WI38 (cell line): ENCODE measurements around the gene NIBAN1.

Experiments used
- H3K4me3 ChIP-seq: 2 replicates; pipeline ENCODE4 v1.5.1; 2011; ENCODE audit warnings: low read depth, mild to moderate bottlenecking, control low read depth, low read length
- TF ChIP-seq, protein P1 (sequence below): IDR thresholded peaks from 2 replicates; pipeline ENCODE4 v1.5.1; 2012; ENCODE audit warnings: low read depth, mild to moderate bottlenecking, control low read depth, low read length

Gene NIBAN1

GRCh38 chr1:184943998-184944397 is 30.3 kb downstream of the NIBAN1 start:
- no peak overlapping the region for H3K4me3 ChIP-seq
- TF ChIP-seq, protein P1, sequence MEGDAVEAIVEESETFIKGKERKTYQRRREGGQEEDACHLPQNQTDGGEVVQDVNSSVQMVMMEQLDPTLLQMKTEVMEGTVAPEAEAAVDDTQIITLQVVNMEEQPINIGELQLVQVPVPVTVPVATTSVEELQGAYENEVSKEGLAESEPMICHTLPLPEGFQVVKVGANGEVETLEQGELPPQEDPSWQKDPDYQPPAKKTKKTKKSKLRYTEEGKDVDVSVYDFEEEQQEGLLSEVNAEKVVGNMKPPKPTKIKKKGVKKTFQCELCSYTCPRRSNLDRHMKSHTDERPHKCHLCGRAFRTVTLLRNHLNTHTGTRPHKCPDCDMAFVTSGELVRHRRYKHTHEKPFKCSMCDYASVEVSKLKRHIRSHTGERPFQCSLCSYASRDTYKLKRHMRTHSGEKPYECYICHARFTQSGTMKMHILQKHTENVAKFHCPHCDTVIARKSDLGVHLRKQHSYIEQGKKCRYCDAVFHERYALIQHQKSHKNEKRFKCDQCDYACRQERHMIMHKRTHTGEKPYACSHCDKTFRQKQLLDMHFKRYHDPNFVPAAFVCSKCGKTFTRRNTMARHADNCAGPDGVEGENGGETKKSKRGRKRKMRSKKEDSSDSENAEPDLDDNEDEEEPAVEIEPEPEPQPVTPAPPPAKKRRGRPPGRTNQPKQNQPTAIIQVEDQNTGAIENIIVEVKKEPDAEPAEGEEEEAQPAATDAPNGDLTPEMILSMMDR = no peak

DNA sequence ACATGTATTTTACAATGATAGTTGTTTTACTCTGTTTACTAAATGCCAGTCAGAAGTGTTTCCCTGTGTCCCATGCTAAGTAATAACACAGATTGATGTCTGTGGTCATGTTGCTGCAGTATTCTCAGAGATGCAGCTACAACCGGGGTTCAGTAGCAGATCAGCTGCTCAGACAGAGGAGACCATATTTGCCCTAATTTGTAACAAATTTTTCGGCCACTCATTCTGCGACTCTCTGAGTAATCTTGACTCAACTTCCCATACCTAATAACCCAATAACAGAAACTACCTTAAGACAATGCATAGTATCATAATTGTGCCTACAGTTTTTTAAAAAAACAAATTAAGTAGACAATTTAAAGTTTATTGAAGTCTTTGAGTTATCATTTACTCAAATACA is 32.6 kb downstream of the NIBAN1 start:
- no peak overlapping the region for H3K4me3 ChIP-seq

GRCh38 chr1:184941410-184941733 is 32.9 kb downstream of the NIBAN1 start:
- H3K4me3 ChIP-seq = no peak overlapping the region
- TF ChIP-seq, protein P1 = no peak

More for the DNA sequence above, 32.6 kb downstream of the NIBAN1 start:
- TF ChIP-seq, protein P1 = no peak

DNA sequence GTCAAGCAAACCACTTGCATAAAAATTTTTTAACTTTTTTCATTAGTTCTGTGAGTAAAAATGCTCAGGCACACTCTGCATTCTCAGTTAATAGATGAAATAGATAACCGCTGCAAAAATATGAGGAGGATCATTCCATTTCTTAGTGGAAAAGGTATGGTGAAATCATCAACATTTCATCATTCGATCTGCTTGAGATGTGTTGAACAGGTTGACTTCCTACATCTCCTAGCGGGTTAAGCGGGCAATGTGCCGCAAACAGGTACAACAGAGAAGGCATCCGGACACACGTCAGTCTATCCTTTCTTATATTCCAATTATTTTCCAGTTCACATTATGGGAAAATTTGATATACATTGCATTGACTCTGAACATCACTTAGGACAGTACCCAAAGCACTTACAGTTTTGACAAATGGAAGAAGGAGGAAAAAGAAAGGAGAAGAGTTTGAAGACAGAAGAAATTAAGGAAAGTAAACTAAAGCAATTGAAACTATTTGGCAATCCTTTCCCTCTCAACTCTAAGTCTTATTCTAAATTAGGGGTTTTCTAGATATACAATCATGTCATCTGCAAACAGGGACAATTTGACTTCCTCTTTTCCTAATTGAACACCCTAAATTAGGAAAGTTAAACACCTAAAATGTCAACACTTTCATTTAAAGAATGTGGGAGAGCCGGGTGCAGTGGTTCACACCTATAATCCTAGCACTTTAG is 33.5 kb downstream of the NIBAN1 start:
- TF ChIP-seq, protein P1 = no peak
- no peak overlapping the region for H3K4me3 ChIP-seq

GRCh38 chr1:184940226-184940625 is 34.1 kb downstream of the NIBAN1 start:
- H3K4me3 ChIP-seq = no peak overlapping the region
- TF ChIP-seq, protein P1 = no peak

DNA sequence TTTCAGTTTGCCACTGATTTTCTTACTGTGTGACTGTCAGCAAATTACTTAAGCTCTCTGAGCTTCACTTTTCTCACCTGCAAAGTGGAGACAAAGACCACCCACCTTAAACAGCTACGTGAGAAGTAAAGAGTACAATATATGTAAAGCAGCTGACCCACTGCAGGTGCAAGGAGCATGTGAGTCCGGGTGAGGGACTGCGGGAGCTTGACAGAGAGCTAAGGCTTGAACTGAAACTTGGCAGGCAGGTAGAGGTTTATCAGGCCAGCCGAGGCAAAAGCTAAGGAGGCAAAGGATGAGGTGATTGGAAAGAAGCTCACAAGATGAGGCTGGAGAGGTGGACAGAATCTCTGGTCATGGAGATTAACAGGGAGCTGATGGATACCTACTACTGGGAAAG is 36.6 kb downstream of the NIBAN1 start:
- H3K4me3 ChIP-seq = no peak overlapping the region
- TF ChIP-seq, protein P1 = no peak

DNA sequence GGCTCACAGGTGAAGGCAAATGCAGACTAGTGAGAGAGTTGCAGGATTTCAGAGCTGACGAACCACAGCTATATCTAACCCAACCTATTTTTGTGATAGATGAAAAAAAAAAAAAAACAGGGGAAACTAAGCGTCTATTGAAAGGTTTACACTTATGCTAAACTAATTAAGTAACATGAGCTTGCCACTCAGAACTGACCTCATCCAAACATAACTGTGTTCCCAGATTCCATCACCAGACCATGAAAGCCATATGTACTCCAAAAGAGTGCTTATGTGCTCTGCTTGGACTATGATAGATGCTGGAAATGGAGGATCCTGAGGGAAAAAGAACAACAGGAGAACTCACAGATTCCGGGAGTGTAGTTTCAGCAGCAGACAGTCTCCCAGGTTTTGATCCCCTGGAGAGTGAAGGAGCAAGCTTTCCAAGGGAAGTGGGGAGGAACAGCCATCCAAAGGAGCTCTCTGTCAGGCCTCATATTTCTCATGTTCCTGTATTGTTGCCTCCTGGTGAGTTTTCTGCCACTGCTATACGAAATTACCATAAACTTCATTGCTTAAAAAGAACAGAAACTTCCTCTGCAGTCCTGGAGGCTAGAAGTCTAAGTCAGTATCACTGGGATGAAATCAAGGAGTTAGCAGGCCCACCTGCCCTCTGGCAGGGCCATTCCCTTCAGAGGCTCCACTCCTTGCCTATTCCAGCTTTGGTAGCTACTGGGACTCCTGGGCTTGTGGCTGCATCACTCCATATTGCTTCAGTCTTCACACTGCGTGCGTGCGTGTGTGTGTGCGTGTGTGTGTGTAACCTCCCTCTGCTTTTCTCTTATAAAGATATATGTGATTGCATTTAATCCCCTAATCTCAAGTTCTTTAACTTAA is 38.1 kb downstream of the NIBAN1 start:
- TF ChIP-seq, protein P1 = no peak
- H3K4me3 ChIP-seq = no peak overlapping the region
